Dendritic cell treated with granulocyte-macrophage colony-stimulating factor and Interleukin-4, amounts not matched to agents 40 ng/mL and 50 ng/mL, for 4 days (primary cell): ENCODE measurements around the gene C11orf54.
A peak's percentile ranks its signal among the peaks of the same experiment; 100 is the strongest.
"Not testable (repeated sequence)": the region's sequence is repeated elsewhere in the genome, so short reads cannot be mapped to it uniquely, and the experiment has no call there.

Experiments used
- H3K27ac Mint-ChIP-seq: one replicate; pipeline ENCODE4 v1.8.0; 2022; ENCODE audit warnings: mild to moderate bottlenecking, mixed read lengths
- H3K27me3 Mint-ChIP-seq: one replicate; pipeline ENCODE4 v1.8.0; 2022; ENCODE audit warnings: mild to moderate bottlenecking, mixed read lengths
- H3K36me3 Mint-ChIP-seq: one replicate; pipeline ENCODE4 v1.8.0; 2022; ENCODE audit warnings: low read depth, mixed read lengths
- H3K4me1 Mint-ChIP-seq: one replicate; pipeline ENCODE4 v1.8.0; 2022; ENCODE audit warnings: low read depth, mixed read lengths
- H3K4me3 Mint-ChIP-seq: one replicate; pipeline ENCODE4 v1.8.0; 2022; ENCODE audit warnings: mild to moderate bottlenecking, moderate library complexity, mixed read lengths
- H3K9me3 Mint-ChIP-seq: one replicate; pipeline ENCODE4 v1.8.0; 2022; ENCODE audit warnings: mixed read lengths
- intact Hi-C: fragments of 100-400 bp; cut with micrococcal nuclease; formaldehyde crosslinking; loops from one replicate; pipeline ENCODE4 v1.15.0; 2022

C11orf54 gene

GRCh38 chr11:93765551-93765950 is 24.1 kb downstream of the C11orf54 start:
- H3K27me3 Mint-ChIP-seq = no peaks in the 10 kb centered on the region
- intact Hi-C loops = no loop called here
- H3K4me1 Mint-ChIP-seq = peaks cover 14% of the 10 kb centered on the region
- peaks cover 9% of the 10 kb centered on the region for H3K9me3 Mint-ChIP-seq
- H3K4me3 Mint-ChIP-seq = no peak overlapping the region
- H3K27ac Mint-ChIP-seq = no peak overlapping the region
- H3K36me3 Mint-ChIP-seq = peaks cover 35% of the 10 kb centered on the region

DNA sequence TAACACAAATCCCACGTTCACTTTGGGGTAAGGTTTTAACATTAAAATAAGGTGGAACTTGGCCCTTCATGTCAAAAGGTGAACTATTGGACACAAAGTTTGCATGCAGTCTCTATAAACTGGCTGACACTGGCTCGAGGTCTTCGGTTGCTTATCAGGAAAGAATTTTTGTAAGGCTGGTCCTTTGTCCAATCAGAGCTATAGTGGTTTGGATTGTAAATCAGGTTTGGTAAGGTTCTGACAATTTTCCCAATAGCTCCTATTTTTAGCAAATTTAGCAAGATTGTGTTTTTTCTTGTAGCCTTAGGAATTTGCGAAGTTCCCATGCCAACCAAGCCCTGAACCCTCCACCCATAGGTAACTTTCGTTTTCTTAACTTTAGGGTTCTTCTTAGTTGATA is 25.0 kb downstream of the C11orf54 start:
- Mint-ChIP-seq H3K36me3 (peaks cover 25% of the 10 kb centered on the region), H3K4me1 (peaks cover 14% of the 10 kb centered on the region), H3K4me3 (no peak overlapping the region), H3K27me3 (no peaks in the 10 kb centered on the region), H3K9me3 (peaks cover 9% of the 10 kb centered on the region), H3K27ac (no peak overlapping the region)
- intact Hi-C loops = no loop called here

GRCh38 chr11:93767018-93767417 is 25.5 kb downstream of the C11orf54 start:
- H3K9me3 Mint-ChIP-seq = peaks cover 9% of the 10 kb centered on the region
- H3K4me1 Mint-ChIP-seq = peaks cover 14% of the 10 kb centered on the region
- H3K4me3 Mint-ChIP-seq = no peak overlapping the region
- no peak overlapping the region for H3K27ac Mint-ChIP-seq
- intact Hi-C loops = no loop called here
- H3K36me3 Mint-ChIP-seq = peaks cover 23% of the 10 kb centered on the region
- no peaks in the 10 kb centered on the region for H3K27me3 Mint-ChIP-seq

- no peak overlapping the region for H3K27ac Mint-ChIP-seq
Observed at GRCh38 chr11:93770160-93770559, 28.7 kb downstream of the C11orf54 start.

GRCh38 chr11:93772123-93772522 is 30.7 kb downstream of the C11orf54 start:
- Mint-ChIP-seq H3K4me3 (no peak overlapping the region), H3K9me3 (peaks cover 3% of the 10 kb centered on the region), H3K4me1 (peaks cover 22% of the 10 kb centered on the region), H3K36me3 (no peaks in the 10 kb centered on the region), H3K27ac (no peak overlapping the region), H3K27me3 (no peaks in the 10 kb centered on the region)
- intact Hi-C loops = no loop called here

More at GRCh38 chr11:93770160-93770559, 28.7 kb downstream of the C11orf54 start:
- intact Hi-C loops = no loop called here
- Mint-ChIP-seq H3K27me3 (no peaks in the 10 kb centered on the region), H3K36me3 (peaks cover 4% of the 10 kb centered on the region), H3K9me3 (peaks cover 9% of the 10 kb centered on the region), H3K4me1 (peaks cover 22% of the 10 kb centered on the region), H3K4me3 (no peak overlapping the region)

- Mint-ChIP-seq H3K9me3 (no peaks in the 10 kb centered on the region), H3K27me3 (no peaks in the 10 kb centered on the region), H3K4me1 (peaks cover 22% of the 10 kb centered on the region), H3K36me3 (no peaks in the 10 kb centered on the region), H3K27ac (no peak overlapping the region), H3K4me3 (no peak overlapping the region)
- intact Hi-C loops = no loop called here
Observed at GRCh38 chr11:93773045-93773477, 31.6 kb downstream of the C11orf54 start.

DNA sequence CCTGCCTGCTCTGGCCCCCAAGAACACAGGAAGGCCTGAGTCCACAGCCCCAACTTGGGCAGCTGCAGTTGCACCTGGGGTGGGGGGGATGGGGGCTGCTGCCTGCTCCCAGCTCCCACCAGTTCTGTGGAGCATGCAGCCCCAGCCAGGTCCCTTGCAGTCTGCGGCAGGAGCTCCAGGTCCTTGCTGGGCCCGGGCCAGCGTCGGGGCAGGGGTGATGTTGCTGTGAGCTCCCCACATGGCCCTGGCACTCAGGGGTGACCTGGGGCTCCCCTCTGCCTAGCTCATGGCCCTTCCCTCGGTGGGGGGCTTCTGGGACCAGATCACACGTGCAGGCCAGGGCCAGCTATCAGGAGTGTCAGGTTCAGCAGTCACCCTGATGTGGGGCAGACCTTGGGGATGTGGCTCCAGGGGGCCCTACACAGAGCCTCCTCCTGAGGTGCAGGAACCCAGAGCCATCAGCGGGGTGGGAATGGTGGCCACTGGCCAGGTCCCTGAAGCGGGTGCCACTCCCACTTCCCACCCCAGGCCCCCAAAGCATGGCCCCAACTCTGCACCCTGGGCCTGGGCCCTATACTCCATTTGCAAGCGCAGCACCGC is 32.2 kb downstream of the C11orf54 start:
- intact Hi-C loops = no loop called here
- Mint-ChIP-seq H3K4me1 (peaks cover 18% of the 10 kb centered on the region), H3K9me3 (no peaks in the 10 kb centered on the region), H3K4me3 (no peak overlapping the region), H3K27ac (no peak overlapping the region), H3K27me3 (no peaks in the 10 kb centered on the region), H3K36me3 (no peaks in the 10 kb centered on the region)

- H3K9me3 Mint-ChIP-seq, H3K27me3 Mint-ChIP-seq, intact Hi-C loops, H3K36me3 Mint-ChIP-seq, H3K4me1 Mint-ChIP-seq, H3K4me3 Mint-ChIP-seq: not testable (repeated sequence)
- peak overlapping the region; percentile 52 for H3K27ac Mint-ChIP-seq
Observed at GRCh38 chr11:93774560-93774959, 33.1 kb downstream of the C11orf54 start.

- no peaks in the 10 kb centered on the region for H3K36me3 Mint-ChIP-seq
- peaks cover 8% of the 10 kb centered on the region for H3K4me1 Mint-ChIP-seq
- H3K27ac Mint-ChIP-seq = no peak overlapping the region
- H3K4me3 Mint-ChIP-seq = no peak overlapping the region
- intact Hi-C loops = no loop called here
- no peaks in the 10 kb centered on the region for H3K9me3 Mint-ChIP-seq
- no peaks in the 10 kb centered on the region for H3K27me3 Mint-ChIP-seq
Observed at GRCh38 chr11:93775289-93775688, 33.8 kb downstream of the C11orf54 start.

DNA sequence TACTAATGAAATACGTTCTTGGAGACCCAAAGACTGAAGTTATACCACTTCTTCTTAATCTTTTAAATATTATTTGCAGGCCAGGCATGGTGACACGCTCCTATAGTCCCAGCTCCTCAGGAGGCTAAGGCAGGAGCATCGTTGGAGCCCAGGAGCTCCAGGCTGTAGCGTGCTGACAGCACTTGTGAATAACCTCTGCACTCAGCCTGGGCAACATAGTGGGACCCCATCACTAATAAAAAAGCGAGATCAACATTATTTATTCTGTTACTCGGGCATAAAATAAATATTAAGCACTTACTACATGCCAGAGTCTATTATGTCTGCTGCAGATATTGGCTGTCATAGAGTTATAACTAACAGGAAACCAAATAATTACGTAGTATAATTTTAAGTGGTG is 41.9 kb downstream of the C11orf54 start:
- intact Hi-C loops = loop anchor here (5.0 to 10.0 kb wide), 2 partner anchors 121 to 589 kb away; partner anchors contain the start of genes CEP295 and SLC36A4
- no peaks in the 10 kb centered on the region for H3K27me3 Mint-ChIP-seq
- H3K36me3 Mint-ChIP-seq = peaks cover 40% of the 10 kb centered on the region
- peak overlapping the region; percentile 88 for H3K4me3 Mint-ChIP-seq
- no peaks in the 10 kb centered on the region for H3K9me3 Mint-ChIP-seq
- peak overlapping the region; percentile 90 for H3K27ac Mint-ChIP-seq
- peaks cover 31% of the 10 kb centered on the region for H3K4me1 Mint-ChIP-seq

GRCh38 chr11:93783765-93784144 is 42.3 kb downstream of the C11orf54 start:
- peaks cover 31% of the 10 kb centered on the region for H3K4me1 Mint-ChIP-seq
- intact Hi-C loops = loop anchor here (1.0 to 10.0 kb wide), 3 partner anchors 42 to 589 kb away; partner anchors contain the start of genes C11orf54, CEP295, SLC36A4 and TAF1D
- H3K27me3 Mint-ChIP-seq = no peaks in the 10 kb centered on the region
- peak overlapping the region; percentile 88 for H3K4me3 Mint-ChIP-seq
- no peaks in the 10 kb centered on the region for H3K9me3 Mint-ChIP-seq
- H3K27ac Mint-ChIP-seq = peak overlapping the region; percentile 90
- H3K36me3 Mint-ChIP-seq = peaks cover 44% of the 10 kb centered on the region

DNA sequence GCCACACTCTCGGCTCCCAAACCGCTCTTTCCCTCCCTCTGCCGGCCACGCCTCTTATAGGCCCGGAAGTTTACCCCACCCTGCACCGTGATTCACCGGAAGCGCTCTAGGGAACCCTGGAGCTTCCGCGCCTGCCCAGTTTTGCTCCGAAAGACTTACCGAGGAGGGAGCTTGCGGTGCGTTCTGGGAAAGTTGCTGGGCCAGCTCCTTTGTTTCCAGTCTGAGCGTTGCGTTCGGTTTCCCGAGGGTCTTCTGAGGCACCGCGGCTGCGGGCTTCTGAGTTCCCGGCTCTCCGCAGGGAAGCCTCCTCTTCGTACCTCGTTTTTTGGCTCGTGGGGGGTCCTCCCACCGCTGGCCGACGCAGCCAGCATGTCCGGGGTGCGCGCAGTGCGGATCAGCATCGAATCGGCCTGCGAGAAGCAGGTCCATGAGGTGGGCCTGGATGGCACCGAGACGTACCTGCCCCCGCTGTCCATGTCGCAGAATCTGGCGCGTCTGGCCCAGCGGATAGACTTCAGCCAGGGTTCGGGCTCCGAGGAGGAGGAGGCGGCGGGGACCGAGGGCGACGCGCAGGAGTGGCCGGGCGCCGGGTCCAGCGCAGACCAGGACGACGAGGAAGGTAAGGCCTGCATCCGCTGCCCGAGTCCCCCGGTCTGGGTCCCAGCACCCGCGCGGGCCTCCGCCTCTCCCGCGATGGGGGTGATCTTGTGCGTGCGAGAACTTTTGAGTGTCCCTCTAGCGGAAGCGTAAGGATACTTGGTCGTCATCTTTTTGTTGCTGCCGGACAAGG is 42.9 kb downstream of the C11orf54 start, which contains the start of gene MED17:
Gene MED17, plus strand, starts transcription at position 138 of the 790 bp plus-strand sequence. Its CDS starts 232 bp downstream, at position 370.
- H3K27me3 Mint-ChIP-seq = no peaks in the 10 kb centered on the region
- peaks cover 31% of the 10 kb centered on the region for H3K4me1 Mint-ChIP-seq
- intact Hi-C loops = loop anchor here (1.0 to 10.0 kb wide), 3 partner anchors 43 to 590 kb away; partner anchors contain the start of genes C11orf54, CEP295, SLC36A4 and TAF1D
- H3K9me3 Mint-ChIP-seq = no peaks in the 10 kb centered on the region
- peak within 1 kb of the TSS; percentile 90 for H3K27ac Mint-ChIP-seq
- H3K36me3 Mint-ChIP-seq = peaks cover 48% of the 10 kb centered on the region
- peak within 1 kb of the TSS; percentile 88 for H3K4me3 Mint-ChIP-seq

DNA sequence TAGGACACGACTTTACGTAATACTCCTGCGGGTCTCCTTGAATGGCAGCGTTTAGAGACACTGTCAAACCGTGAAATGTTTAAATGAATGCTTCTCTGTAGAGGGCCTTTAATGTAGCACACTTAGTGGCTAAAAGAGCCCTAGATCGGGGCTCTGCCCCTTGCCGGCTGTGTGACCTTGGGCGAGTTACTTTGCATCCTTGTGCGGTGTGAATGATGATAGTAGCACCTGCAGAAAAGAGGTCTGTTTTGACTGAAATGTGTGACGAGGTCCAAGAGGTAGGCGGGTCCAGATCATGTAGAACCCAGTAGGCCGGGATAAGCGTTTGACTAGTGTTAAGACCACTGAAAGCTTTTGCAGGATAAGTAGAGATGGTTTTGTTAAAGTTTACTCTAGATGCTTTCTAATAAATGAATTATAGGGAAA is 43.5 kb downstream of the C11orf54 start:
- peak overlapping the region; percentile 90 for H3K27ac Mint-ChIP-seq
- no peaks in the 10 kb centered on the region for H3K9me3 Mint-ChIP-seq
- H3K36me3 Mint-ChIP-seq = peaks cover 54% of the 10 kb centered on the region
- intact Hi-C loops = loop anchor here (1.0 to 10.0 kb wide), 3 partner anchors 44 to 590 kb away; partner anchors contain the start of genes C11orf54, CEP295, SLC36A4 and TAF1D
- H3K4me1 Mint-ChIP-seq = peaks cover 31% of the 10 kb centered on the region
- H3K4me3 Mint-ChIP-seq = peak overlapping the region; percentile 88
- no peaks in the 10 kb centered on the region for H3K27me3 Mint-ChIP-seq

DNA sequence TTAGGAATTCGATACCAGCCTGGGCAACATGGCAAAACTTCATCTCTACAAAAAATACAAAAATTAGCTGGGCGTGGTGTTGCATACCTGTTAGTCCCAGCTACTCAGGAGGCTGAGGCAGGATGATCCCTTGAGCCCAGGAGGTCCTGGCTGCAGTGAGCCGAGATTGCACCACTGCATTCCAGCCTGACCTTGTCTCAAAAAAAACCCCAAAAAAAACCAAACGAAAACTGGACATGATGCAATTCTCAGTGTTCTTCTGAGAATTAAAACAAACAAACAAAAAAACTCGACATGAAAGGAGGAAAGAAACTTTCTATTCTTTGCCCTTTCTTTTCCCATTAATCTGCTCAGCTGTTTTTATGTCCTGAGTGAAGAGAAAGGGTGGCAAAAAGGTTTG is 50.0 kb downstream of the C11orf54 start:
- Mint-ChIP-seq H3K4me3 (no peak overlapping the region), H3K27me3 (no peaks in the 10 kb centered on the region), H3K27ac (no peak overlapping the region), H3K4me1 (peaks cover 9% of the 10 kb centered on the region), H3K36me3 (peaks cover 96% of the 10 kb centered on the region), H3K9me3 (no peaks in the 10 kb centered on the region)
- intact Hi-C loops = no loop called here
